Measurements from ENCODE around the gene RNASE13. TPM values are rescaled to one million over a fixed set of nuclear protein-coding genes. Genes with fewer than 3 reads are reported as not detected.

RNASE13 gene
- total RNA-seq, 1 experiment from 2014 or later = not detected

DNA sequence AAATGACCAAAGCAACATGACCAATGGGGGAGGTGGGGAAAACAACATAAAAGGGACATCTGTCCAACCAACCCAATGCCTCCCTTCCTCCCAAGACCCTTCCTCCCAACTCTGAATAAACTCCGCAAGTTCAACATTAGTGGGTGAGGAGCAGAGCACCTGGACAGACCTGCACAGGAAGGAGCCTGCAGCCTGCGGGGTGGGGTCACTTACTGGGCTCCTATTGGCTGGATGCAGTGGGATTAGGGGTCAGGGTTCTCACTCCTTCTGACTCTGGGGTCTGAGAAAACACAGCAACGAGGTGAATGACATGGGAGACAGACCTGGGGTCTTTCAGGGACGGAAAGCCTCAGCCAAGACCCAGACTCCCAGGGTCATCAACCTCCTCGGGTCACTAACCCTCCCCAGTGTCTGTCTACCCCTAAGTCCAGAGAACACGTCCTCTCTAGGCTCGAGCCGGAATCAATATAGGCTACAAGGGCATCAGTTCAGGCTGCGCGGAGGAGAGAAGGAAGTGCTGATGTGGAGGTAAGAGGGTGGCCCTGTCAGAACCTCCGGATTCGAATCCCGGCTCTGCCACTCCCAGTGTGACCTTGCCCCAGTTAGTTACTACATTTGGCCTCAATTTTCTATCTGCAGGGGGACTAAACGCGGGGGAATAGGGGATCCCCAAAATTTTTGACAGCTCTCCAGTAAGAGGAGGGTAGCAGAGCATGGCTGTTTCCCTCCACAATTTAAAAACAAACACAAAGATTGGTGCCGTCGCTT, 10.6 kb downstream of the RNASE13 start:
- TF ChIP-seq, protein P1, sequence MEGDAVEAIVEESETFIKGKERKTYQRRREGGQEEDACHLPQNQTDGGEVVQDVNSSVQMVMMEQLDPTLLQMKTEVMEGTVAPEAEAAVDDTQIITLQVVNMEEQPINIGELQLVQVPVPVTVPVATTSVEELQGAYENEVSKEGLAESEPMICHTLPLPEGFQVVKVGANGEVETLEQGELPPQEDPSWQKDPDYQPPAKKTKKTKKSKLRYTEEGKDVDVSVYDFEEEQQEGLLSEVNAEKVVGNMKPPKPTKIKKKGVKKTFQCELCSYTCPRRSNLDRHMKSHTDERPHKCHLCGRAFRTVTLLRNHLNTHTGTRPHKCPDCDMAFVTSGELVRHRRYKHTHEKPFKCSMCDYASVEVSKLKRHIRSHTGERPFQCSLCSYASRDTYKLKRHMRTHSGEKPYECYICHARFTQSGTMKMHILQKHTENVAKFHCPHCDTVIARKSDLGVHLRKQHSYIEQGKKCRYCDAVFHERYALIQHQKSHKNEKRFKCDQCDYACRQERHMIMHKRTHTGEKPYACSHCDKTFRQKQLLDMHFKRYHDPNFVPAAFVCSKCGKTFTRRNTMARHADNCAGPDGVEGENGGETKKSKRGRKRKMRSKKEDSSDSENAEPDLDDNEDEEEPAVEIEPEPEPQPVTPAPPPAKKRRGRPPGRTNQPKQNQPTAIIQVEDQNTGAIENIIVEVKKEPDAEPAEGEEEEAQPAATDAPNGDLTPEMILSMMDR (conservative IDR thresholded peaks at IDR 0.05) = no peak
- intact Hi-C loops (cut with micrococcal nuclease; ENCODE audit: unreplicated experiment) = no loop called here
- Histone ChIP-seq H3K79me2 (ENCODE audit: low read depth) (no peaks in the 10 kb centered on the region), H3K9me2 (ENCODE audit: insufficient read depth) (no peaks in the 10 kb centered on the region), H3K4me3 (peak overlapping the region; percentile 59; the same call in 1 of the 2 replicates), H3K27ac (no peak overlapping the region), H3K9me3 (ENCODE audit: insufficient read depth, low read depth) (no peaks in the 10 kb centered on the region), H3K4me2 (peak overlapping the region; percentile 74), H3K27me3 (ENCODE audit: insufficient read depth, low read depth) (no peaks in the 10 kb centered on the region), H2AFZ (peak overlapping the region; percentile 79), H4K20me1 (ENCODE audit: insufficient read depth) (no peaks in the 10 kb centered on the region), H3K4me1 (replicated peaks; ENCODE audit: insufficient read depth) (0 out of 2 replicates have a peak, but pooled peaks cover 6% of the 10 kb centered on the region), H3K36me3 (ENCODE audit: low read depth) (no peaks in the 10 kb centered on the region), H3F3A (ENCODE audit: insufficient read depth, low read depth) (no peaks in the 10 kb centered on the region)
- BruUV-seq (replicated peaks) = no TSS peak
- ChIA-PET POLR2A (ENCODE audit: unreplicated experiment) (no interaction called here), CTCF (interaction anchor here (0.5 kb wide), 1 partner anchor 59 kb away, joined by 3 read pairs; no protein-coding TSS in a partner anchor)
- DNase-seq = no peak

DNA sequence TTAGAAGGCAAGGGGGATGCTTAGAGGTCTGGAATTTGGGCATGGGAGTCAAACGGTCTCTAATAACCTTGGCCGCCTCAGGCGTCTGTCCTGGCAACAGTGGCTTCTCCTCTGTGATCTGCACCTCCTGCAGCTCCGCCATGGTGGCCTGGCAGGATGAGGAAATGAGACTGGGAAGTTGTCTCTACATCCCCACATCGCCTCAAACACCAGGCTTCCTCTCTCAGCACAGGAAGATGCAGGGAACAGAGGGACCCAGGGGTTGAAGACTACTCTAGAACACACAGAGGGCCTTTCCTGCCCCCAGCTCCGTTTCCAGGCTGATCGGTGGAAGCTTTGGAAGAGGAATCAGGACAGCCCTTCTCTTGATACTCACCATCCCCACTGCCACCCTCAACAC, 11.4 kb downstream of the RNASE13 start:
- no TSS peak for BruUV-seq (replicated peaks)
- Histone ChIP-seq H3K4me3 (no peak overlapping the region), H3K27me3 (ENCODE audit: insufficient read depth, low read depth) (no peaks in the 10 kb centered on the region), H3K36me3 (ENCODE audit: low read depth) (no peaks in the 10 kb centered on the region), H3K4me2 (no peak overlapping the region), H3K4me1 (replicated peaks; ENCODE audit: insufficient read depth) (0 out of 2 replicates have a peak, but pooled peaks cover 6% of the 10 kb centered on the region), H3K9me2 (ENCODE audit: insufficient read depth) (no peaks in the 10 kb centered on the region), H2AFZ (no peak overlapping the region), H3F3A (ENCODE audit: insufficient read depth, low read depth) (no peaks in the 10 kb centered on the region), H3K27ac (no peak overlapping the region), H3K79me2 (ENCODE audit: low read depth) (no peaks in the 10 kb centered on the region), H4K20me1 (ENCODE audit: insufficient read depth) (no peaks in the 10 kb centered on the region), H3K9me3 (ENCODE audit: insufficient read depth, low read depth) (no peaks in the 10 kb centered on the region)
- intact Hi-C loops (cut with micrococcal nuclease; ENCODE audit: unreplicated experiment) = no loop called here
- TF ChIP-seq, protein P1 (conservative IDR thresholded peaks at IDR 0.05) = no peak
- no peak for TF ChIP-seq EZH2 (IDR thresholded peaks at IDR 0.05; ENCODE audit: low read depth)
- ChIA-PET CTCF (no interaction called here), POLR2A (ENCODE audit: unreplicated experiment) (no interaction called here)
- DNase-seq = no peak

DNA sequence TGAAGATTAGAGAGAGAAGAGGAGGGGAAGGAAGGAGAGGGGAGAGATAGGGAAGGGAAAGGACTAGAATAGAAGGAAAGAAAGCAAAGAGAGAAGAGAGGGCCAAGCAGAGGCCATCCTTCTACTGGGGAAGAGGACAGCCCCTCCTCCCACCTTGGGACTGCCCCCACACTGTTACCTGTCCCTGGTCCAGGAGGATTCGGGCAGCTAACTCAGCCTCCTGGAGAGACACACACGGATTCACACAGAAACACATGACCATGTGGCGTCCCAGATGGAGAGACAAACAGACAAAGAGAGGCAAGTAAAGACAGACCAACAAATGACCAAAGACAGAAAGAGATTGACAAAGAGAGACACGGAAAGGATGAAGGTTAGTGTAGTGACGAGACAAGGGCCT, 11.9 kb downstream of the RNASE13 start:
- no peak overlapping the region for H3K27ac ChIP-seq
- intact Hi-C loops (cut with micrococcal nuclease; ENCODE audit: unreplicated experiment) = no loop called here
- H3K4me2 ChIP-seq = no peak overlapping the region
- ChIA-PET POLR2A (ENCODE audit: unreplicated experiment) (interaction anchor here (0.7 kb wide), 1 partner anchor 234 kb away, joined by 8 read pairs; no protein-coding TSS in a partner anchor), CTCF (no interaction called here)
- no peak for TF ChIP-seq EZH2 (IDR thresholded peaks at IDR 0.05; ENCODE audit: low read depth)
- TF ChIP-seq, protein P1 (conservative IDR thresholded peaks at IDR 0.05) = no peak
- no peak overlapping the region for H3K4me3 ChIP-seq
- BruUV-seq (replicated peaks) = no TSS peak
- H3K4me1 ChIP-seq (replicated peaks; ENCODE audit: insufficient read depth) = 0 out of 2 replicates have a peak, but pooled peaks cover 6% of the 10 kb centered on the region
- H4K20me1 ChIP-seq (ENCODE audit: insufficient read depth) = no peaks in the 10 kb centered on the region
- no peaks in the 10 kb centered on the region for H3K9me2 ChIP-seq (ENCODE audit: insufficient read depth)
- no peaks in the 10 kb centered on the region for H3K36me3 ChIP-seq (ENCODE audit: low read depth)
- no peaks in the 10 kb centered on the region for H3K27me3 ChIP-seq (ENCODE audit: insufficient read depth, low read depth)
- H2AFZ ChIP-seq = no peak overlapping the region
- H3K79me2 ChIP-seq (ENCODE audit: low read depth) = no peaks in the 10 kb centered on the region
- H3F3A ChIP-seq (ENCODE audit: insufficient read depth, low read depth) = no peaks in the 10 kb centered on the region
- no peak for DNase-seq
- no peaks in the 10 kb centered on the region for H3K9me3 ChIP-seq (ENCODE audit: insufficient read depth, low read depth)

All from PC-9 (cell line).